ENCODE measurements around the gene BMP7. TPM values are rescaled to one million over a fixed set of nuclear protein-coding genes. Genes with fewer than 3 reads are reported as not detected.

The BMP7 gene
- total and polyA plus RNA-seq, 9 of the 15 experiments (the other 6 are each of a cell fraction or from before 2014, with no cell fraction given): 0.18 TPM; not detected in 8

GRCh38 chr20:57278457-57278856 lies 12.0 kb upstream of the BMP7 start:
- no peak for ATAC-seq
- Histone ChIP-seq H3K27me3 (ENCODE audit: control insufficient read depth in 2 of 2, insufficient read depth in 2 of 2, low read length in 2 of 2) (peaks cover 22 to 50% of the 10 kb centered on the region in 2 experiments; a peak in 4 of 5 replicates), H3K9me1 (ENCODE audit: control insufficient read depth, insufficient read depth, low read length) (no peaks in the 10 kb centered on the region), H3K9me3 (replicated peaks; ENCODE audit: control insufficient read depth, insufficient read depth, low read depth, low read length) (no peaks in the 10 kb centered on the region), H3K79me2 (ENCODE audit: control insufficient read depth, insufficient read depth, low read length) (no peaks in the 10 kb centered on the region), H3K4me1 (replicated peaks in 1 of 2; ENCODE audit: control insufficient read depth in 2 of 2, insufficient read depth in 2 of 2, low read length in 2 of 2) (no peaks in the 10 kb centered on the region; a peak in 2 of 5 replicates), H3K36me3 (ENCODE audit: control insufficient read depth, insufficient read depth, low read length) (no peaks in the 10 kb centered on the region), H3K27ac (ENCODE audit: extremely low read depth, low read depth, low read length) (no peak overlapping the region), H2AFZ (ENCODE audit: low read depth, low read length) (no peak overlapping the region), H3K9ac (ENCODE audit: insufficient read depth in 1 of 2, low read depth in 2 of 2, low read length in 2 of 2) (no peak overlapping the region), H4K20me1 (replicated peaks; ENCODE audit: control insufficient read depth, insufficient read depth, low read length) (peaks cover 4% of the 10 kb centered on the region; the same call in 1 of the 2 replicates), H3K4me2 (ENCODE audit: insufficient read depth, low read length) (no peak overlapping the region), H3K4me3 (no peak overlapping the region)
- CTCF ChIA-PET (ENCODE audit: low intra/inter-chr PET ratio): no interaction called here
- TF ChIP-seq RBM39 (optimal IDR thresholded peaks at IDR 0.05; ENCODE audit: low read depth, low read length) (no peak), NR2C2 (CRISPR knock-in tag; IDR thresholded peaks at IDR 0.05) (no peak), NR2C2 (tag; IDR thresholded peaks at IDR 0.05) (no peak), PRMT5 (CRISPR knock-in tag; IDR thresholded peaks at IDR 0.05) (no peak), ZBTB11 (CRISPR knock-in tag; IDR thresholded peaks at IDR 0.05) (peak in 1 of 3 experiments; percentile 86; a peak in 2 of 6 replicates), MITF (IDR thresholded peaks at IDR 0.05) (no peak), NR1H2 (CRISPR knock-in tag; IDR thresholded peaks at IDR 0.05) (no peak)
- in situ Hi-C loops (cut with MboI): no loop called here
- no TSS peak for BruUV-seq (replicated peaks)
- intact Hi-C loops (cut with micrococcal nuclease): no loop called here
- POLR2A ChIA-PET: no interaction called here
- DNase-seq (ENCODE audit: extremely low read depth in 1 of 4, low spot score in 3 of 4): no peak
- FAIRE-seq: no peak
- 0% methylated on average over 9 of the region's 9 CpGs for WGBS (ENCODE audit: insufficient coverage, low coverage, missing lambda C conversion rate)

Data from K562 (cell line).